Central memory CD4-positive, alpha-beta T cell (primary cell): Measurements from ENCODE around the gene ADSL.
A peak's percentile ranks its signal among the peaks of the same experiment; 100 is the strongest.
"Not testable (repeated sequence)": the region's sequence is repeated elsewhere in the genome, so short reads cannot be mapped to it uniquely, and the experiment has no call there.

Experiments
- DNase-seq: peaks from one replicate; pipeline ENCODE4 v3.0.0; 2022

ADSL gene

GRCh38 chr22:40374567-40374966, 28.3 kb downstream of the ADSL start:
- no peak for DNase-seq

- DNase-seq, result no peak
These were observed 29.8 kb downstream of the ADSL start for GRCh38 chr22:40376149-40376548.

GRCh38 chr22:40377931-40378330, 31.6 kb downstream of the ADSL start:
- no peak for DNase-seq

GRCh38 chr22:40378448-40378847, 32.1 kb downstream of the ADSL start:
- DNase-seq, result not testable (repeated sequence)

DNA sequence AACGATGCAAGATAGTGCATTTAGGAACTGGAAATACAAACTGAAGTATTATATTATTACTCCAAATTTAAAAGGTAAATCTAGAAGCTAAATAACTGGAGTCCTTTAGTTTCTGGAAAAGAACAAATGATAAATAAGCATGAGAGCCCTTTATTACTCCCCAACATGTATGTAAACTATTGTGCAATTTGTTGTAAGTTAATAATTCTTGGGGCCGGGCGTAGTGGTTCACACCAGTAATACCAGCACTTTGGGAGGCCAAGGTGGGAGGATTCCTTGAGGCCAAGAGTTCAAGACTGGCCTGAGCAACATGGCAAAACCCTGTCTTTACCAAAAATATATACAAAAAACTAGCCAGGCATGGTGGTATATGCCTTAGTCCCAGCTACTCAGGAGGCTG, 35.2 kb downstream of the ADSL start:
- DNase-seq, result no peak

GRCh38 chr22:40383905-40384304, 37.6 kb downstream of the ADSL start:
- DNase-seq, result no peak

DNA sequence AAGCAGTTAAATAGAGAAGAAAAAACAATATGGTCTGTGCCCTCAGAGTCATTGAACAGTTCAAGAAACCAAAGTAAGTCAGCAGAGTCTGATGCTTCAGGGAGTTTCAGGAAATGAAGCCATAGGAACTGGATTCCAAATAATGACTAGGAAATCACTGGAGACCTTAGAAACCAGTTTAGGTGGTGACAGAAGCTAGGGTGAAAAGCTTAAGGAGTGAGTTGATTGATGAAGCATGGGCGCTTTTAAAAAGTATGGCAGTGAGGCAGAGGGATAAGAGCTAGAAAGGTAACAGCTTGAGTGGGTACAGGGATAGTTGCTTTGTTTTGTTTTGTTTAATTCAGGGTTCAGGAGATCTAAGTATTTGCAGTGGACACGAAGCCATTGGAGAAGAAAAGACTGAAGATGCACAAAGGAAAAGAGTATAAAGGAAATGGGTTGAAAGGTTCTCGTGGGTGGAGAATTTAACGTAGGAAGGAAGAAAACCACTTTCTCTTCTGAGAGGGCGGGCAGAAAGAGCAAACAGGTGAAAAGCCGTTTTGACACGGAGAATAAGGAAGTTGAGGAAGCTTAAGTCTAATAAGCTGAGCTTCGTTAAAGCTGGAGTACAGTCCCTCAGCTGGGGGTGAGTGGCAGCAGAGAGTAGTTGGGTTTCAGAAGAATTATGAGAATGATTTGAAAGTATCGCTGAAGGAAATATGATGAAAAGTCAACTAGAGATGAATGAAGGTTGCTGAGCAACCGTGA, 38.9 kb downstream of the ADSL start:
- peak; percentile 59 for DNase-seq

DNA sequence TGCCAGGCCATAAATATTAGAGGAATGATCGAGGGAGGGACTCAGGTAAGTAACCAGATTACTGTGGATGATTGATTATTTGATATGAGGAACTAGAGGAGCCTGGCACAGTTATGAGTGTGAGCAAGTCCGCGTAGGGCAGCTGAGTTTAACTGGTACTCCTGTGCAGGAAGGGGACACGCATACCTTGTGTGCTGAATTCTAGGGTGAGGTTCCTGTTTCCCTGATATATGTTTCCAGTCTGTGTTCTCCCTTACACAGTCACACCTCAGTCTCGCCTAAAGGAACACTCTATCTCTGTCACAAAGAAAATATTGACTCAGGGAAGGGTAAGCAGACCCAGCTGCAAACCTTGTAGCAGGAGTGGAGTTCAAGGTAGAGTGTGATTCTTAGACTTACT, 41.4 kb downstream of the ADSL start:
- DNase-seq, result no peak

- DNase-seq, result no peak
These were observed 41.9 kb downstream of the ADSL start for GRCh38 chr22:40388231-40388630.

GRCh38 chr22:40391417-40391816, 45.1 kb downstream of the ADSL start:
- DNase-seq, result no peak

DNA sequence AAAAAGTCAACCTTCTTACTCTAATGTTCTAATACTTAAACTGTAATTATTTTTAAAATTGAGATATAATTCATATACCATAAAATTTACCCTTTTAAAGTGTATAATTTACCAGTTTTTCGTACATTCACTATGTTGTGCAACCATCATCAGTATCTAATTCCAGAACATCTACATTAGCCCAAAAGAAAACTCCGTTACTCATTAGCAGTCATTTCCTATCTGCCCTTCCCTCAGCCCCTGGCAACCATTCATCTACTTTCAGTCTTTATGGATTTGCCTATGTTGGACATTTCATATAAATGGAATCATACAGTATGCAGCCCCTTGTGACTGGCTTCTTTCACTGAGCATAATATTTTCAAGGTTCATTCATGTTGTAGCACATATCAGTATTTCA, 46.3 kb downstream of the ADSL start:
- no peak for DNase-seq

DNA sequence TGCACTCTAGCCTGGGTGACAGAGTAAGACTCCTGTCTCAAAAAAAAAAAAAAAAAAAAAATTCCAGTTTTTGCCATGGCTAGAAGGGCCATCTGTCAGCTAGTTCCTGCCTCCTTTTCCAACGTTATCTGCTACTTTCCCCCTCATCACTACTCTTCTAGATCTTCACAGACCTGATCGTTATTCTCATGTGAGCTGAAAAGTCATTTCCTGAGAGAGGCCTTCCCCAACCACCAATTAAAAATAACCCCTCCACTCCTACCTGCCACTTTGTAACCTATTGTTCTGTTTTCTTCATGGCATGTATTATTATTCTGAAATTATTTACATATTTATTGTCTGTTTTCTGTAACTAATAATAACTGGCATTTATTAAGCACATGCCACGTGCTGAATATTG, 48.3 kb downstream of the ADSL start:
- no peak for DNase-seq

DNA sequence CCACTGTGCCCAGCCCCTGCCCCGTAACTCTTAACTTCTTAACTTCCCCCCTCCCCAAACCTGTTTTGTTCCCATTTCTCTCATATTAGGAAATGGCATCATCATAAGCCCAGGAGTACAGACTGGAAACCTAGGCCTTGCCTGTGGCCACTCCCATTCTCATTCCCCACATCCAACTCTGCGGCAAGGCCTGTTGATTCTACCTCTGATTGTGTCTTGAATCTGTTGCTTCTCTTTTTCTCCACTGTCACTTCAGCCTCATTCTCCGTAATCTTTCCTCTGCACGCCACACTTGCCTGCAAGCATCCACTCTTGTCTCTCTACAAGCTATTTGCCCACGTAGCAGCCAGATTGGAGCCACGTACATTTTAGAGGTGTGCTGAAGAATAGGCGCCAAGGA, 49.3 kb downstream of the ADSL start:
- no peak for DNase-seq

DNA sequence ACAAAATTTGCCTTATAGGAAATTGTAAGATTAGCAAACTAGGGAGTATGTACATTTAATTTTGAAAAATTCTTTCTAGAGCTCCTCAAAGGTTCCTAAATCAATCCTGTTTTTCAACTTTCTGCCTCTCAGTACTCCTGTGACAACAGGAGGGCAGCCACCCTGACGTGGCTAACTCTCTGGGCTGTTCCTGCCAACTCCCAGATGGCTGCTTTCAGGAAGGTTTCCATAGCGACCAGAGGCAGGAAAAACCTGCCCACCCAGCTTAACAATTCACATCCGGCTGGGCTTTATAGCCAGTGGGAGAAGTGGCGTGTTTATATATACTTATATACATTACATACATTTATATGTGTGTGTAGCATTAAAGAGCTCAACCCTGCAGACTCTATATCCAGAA, 50.6 kb downstream of the ADSL start:
- no peak for DNase-seq

DNA sequence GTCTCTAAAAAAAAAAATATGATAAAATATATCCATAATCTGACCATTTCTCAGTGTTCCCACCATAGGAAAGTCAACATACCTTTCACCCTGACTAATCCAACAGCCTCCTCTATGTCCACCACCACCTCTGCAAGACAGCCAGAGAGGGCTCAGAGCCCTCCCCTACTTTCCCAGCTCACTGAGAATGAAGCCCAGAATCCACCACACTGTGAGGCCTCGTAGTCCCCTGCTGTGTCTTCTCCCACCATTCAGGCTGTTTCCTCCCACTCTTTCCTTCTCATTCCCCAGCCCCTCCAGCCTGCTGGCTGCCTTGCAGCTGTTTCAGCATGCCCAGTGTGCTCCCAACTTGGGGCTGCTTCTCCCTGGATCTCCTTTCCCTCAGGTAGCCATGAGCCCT, 51.1 kb downstream of the ADSL start:
- no peak for DNase-seq

DNA sequence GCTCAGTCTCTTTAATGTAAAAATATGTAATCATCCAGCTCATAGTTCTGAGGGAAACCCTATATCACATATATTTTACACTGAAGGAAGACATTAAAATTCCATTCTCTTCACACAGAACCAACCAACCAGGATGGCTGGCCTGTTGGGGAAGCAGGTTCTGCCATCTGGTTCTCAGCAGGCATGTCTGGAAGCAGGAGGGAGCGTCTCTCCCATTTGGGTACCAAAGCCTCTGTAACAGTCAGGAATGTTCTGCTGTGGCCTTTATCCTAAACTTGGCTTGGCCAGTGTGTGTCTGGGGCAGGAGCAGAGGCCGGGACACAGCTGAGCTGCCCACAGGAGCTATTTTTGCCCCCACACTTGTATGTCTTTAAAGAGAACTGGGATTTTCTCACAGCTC, 53.3 kb downstream of the ADSL start:
- no peak for DNase-seq

DNA sequence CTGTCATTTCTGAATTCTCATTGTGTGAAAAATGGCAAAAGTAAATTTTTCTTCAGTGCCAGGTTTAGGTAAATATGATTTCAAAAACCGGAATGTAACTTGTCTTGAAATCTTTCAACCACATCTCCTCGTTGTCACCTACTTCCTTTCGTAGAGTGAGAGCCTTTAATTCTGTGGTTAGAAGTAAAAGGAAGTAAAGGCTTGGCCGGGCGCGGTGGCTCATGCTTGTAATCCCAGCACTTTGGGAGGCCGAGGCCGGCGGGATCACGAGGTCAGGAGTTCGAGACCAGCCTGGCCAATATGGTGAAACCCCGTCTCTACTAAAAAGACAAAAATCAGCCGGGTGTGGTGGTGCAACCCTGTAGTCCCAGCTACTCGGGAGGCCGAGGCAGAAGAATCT, 53.9 kb downstream of the ADSL start:
- peak; percentile 66 for DNase-seq

DNA sequence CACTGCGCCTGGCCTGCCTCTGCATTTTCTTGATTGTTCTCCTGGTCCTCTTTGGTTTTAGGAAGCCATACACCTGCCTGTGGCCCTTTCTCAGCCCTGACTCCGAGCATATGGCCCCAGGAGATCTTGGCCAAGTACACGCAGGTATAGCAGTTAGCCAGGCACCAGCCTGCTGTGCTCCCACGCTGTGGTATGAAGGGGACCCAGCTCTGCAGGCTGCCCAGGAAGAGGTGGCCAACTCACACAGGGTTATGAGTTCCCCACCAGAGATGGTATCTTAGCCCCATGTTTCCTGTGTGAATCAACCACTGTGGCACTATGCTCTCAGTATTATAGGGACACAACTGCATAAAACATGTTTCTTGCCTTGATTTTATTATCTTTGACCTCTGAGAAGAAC, 55.2 kb downstream of the ADSL start:
- peak; percentile 65 for DNase-seq

DNA sequence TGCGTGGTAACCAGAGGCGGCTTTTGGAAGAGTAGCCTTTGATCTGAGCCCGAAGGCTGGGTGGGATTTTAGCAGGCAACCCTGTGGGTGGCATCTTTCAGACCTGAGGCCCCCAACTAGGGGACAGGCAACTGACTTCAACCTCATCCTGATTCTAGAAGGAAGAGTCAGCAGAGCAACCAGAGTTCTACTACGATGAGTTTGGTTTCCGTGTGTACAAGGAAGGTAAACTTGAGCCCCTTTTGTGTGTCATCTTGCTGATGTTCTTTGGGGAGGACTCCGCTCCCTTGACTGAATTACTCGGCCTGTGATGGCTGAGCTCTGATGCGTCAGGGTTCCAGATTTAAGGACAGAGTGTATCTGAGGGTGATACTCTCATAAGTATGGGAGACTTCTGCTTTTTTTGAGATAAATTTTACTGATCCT, 55.7 kb downstream of the ADSL start:
- no peak for DNase-seq

- no peak for DNase-seq
These were observed 56.8 kb downstream of the ADSL start for GRCh38 chr22:40403141-40403540.

- DNase-seq, result no peak
These were observed 57.4 kb downstream of the ADSL start for GRCh38 chr22:40403651-40404050.

DNA sequence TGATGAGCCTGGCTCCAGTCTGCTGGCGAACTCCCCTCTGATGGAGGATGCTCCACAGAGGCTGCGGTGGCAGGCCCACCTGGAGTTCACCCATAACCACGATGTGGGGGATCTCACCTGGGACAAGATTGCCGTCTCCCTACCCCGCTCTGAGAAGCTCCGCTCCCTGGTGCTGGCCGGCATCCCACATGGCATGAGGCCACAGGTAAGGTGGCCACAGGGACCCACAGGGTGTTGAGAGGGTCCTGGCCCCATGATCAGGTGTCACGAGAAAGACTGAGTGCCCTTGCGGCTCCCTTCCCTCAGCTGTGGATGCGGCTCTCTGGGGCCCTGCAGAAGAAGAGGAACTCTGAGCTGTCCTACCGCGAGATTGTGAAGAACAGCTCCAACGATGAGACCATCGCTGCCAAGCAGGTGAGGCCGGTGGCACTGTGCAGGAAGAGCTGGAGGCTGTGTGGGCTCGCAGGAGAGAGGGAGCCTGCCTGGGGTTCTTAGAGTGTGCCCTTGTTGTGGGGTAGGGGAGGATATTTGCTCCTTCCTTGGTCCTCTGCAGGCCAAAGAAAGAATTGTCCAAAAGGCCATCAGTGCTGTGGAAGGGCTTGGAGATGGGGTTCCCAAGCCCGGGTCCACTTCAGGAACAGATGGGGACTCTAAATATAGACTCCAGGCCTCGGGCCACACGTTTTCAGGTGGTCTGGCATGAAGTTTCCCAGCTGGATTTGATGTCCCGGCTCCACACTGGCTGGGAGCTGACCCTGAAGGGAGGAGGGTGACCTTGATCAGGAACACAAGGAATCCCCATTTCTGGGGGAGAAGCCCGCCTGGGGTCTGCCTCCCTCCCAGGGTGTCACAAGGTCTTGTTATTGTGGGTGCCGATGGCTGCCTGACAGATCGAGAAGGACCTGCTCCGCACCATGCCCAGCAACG, 58.2 kb downstream of the ADSL start:
- DNase-seq, result no peak

GRCh38 chr22:40405178-40406062, 59.1 kb downstream of the ADSL start:
- no peak for DNase-seq
